Measurements from ENCODE around the gene KLK14.

GRCh38 chr19:51084505-51084904 lies 1.8 kb upstream of the KLK14 start:
- TF ChIP-seq, protein P1, sequence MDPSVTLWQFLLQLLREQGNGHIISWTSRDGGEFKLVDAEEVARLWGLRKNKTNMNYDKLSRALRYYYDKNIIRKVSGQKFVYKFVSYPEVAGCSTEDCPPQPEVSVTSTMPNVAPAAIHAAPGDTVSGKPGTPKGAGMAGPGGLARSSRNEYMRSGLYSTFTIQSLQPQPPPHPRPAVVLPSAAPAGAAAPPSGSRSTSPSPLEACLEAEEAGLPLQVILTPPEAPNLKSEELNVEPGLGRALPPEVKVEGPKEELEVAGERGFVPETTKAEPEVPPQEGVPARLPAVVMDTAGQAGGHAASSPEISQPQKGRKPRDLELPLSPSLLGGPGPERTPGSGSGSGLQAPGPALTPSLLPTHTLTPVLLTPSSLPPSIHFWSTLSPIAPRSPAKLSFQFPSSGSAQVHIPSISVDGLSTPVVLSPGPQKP (IDR thresholded peaks at IDR 0.05; ENCODE audit: low read depth, low read length), result no peak
- no peak for TF ChIP-seq CBX2 (IDR thresholded peaks at IDR 0.05; ENCODE audit: borderline replicate concordance, low read depth)
- TF ChIP-seq RAD21 (conservative IDR thresholded peaks at IDR 0.05 in 1 of 2, IDR thresholded peaks at IDR 0.05 in 1 of 2), result no peak
- TF ChIP-seq, protein P2, sequence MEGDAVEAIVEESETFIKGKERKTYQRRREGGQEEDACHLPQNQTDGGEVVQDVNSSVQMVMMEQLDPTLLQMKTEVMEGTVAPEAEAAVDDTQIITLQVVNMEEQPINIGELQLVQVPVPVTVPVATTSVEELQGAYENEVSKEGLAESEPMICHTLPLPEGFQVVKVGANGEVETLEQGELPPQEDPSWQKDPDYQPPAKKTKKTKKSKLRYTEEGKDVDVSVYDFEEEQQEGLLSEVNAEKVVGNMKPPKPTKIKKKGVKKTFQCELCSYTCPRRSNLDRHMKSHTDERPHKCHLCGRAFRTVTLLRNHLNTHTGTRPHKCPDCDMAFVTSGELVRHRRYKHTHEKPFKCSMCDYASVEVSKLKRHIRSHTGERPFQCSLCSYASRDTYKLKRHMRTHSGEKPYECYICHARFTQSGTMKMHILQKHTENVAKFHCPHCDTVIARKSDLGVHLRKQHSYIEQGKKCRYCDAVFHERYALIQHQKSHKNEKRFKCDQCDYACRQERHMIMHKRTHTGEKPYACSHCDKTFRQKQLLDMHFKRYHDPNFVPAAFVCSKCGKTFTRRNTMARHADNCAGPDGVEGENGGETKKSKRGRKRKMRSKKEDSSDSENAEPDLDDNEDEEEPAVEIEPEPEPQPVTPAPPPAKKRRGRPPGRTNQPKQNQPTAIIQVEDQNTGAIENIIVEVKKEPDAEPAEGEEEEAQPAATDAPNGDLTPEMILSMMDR (IDR thresholded peaks at IDR 0.05), result no peak
- no peak for TF ChIP-seq FOXS1 (CRISPR knock-in tag; IDR thresholded peaks at IDR 0.05)
- TF ChIP-seq KDM1A (IDR thresholded peaks at IDR 0.05; ENCODE audit: low read depth), result no peak
- no peak for TF ChIP-seq HOXA7 (CRISPR knock-in tag; IDR thresholded peaks at IDR 0.05)
- no peak for TF ChIP-seq BHLHE40 (IDR thresholded peaks at IDR 0.05; ENCODE audit: low read depth, low read length)
- no peak for TF ChIP-seq NR3C1 (IDR thresholded peaks at IDR 0.05)
- no peak for TF ChIP-seq FOSB (CRISPR knock-in tag; IDR thresholded peaks at IDR 0.05)
- TF ChIP-seq, protein P3, sequence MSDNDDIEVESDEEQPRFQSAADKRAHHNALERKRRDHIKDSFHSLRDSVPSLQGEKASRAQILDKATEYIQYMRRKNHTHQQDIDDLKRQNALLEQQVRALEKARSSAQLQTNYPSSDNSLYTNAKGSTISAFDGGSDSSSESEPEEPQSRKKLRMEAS (IDR thresholded peaks at IDR 0.05), result no peak

Data from A549 (cell line).